Measurements from ENCODE around the gene SYS1.

SYS1 gene

DNA sequence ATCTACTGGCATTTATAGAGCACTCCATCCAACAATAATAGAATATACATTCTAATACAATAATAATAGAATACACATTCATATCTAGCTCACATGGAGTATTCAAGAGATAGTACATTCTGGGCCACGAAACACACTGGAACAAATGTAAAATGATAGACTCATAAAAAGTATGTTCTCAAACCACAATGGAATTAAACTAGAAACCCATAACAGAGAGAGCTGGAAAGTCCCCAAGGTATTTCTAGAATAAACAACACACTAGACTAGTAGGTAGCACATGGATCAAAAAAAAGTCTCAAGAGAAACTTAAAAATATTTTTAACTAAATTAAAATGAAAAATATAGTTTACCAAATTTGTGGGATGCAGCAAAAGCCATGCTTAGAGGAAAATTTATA is 24.3 kb downstream of the SYS1 start:
- DNase-seq (ENCODE audit: low spot score) = no peak

DNA sequence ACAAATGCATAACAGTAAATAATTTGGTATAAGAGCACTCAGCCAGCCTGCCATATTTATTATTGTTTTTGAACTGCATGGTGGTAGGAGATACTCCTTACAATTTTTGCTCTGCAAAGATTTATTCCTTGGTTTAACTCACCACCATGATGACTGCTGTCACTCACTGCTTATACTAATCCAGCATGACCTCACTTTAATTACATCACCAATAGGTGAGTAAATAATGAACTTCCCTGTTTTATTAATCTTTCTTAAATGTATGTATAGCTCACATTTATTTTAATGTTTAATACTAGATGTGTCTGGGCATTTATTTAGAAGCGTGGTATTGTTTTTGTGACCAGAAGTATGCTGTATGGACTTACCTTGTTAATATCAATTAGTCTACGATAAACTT is 28.0 kb downstream of the SYS1 start:
- DNase-seq (ENCODE audit: low spot score) = no peak

- DNase-seq (ENCODE audit: low spot score) = no peak
Observed at GRCh38 chr20:45391559-45391958, 28.6 kb downstream of the SYS1 start.

DNA sequence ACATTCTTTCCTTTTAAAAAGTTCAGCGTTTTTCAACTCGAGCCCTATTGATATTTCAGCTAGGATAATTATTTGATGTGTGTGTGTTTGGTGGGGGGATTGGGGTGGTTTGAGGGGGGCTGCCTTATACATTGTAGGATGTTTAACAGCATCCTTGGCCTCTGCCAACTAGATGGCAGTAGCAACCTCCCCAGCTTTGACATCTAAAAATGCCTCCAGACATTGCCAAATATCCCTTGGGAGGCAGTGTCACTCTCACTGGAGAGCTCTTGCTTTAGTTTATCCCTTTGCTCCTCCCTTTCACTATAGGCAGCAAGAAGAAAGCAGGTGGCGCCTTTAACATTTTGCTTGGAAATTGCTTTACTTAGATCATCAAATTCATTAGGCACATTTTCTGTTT is 29.8 kb downstream of the SYS1 start:
- DNase-seq (ENCODE audit: low spot score) = no peak

DNA sequence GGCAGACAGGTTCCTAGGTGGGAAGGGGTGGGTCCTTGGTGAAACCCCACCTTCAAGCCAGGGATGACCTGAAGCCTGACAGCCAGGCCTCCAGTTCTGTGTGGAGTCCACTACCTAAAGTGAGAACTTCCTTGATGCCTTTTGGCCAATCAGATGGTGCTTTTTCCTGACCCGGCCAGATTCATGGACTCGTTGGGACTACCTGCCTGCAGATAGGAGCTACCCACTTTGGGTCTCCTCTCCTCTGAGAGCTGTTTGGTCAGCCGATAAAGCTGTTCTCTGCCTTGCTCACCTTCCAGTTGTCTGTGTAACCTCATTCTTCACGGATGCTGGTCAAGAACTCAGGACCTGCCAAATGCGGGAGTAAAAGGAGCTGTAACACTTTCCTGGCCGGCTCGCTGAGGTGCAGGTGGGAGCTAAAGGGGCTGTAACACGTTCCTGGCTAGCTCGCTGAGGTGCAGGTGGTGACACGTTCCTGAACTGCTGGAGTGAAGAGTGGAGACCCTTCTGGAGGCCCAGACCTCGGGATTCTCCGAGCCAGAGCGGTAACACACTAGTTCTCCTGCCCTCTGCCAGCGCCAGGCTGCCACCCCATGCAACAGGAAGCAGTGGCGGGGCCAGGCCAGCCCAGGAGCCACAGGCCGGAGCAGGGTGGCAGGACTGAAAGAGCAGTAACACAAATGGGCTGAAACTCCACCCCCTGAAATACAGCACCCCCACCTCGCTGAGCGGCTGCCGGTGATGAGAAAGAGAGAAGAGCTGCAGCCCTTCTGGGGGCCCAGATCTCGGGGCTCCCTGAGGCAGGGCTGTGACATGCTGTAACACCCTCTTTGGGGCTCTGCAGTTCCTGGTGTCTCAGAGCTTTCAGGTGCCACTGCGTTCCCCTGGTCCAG is 31.5 kb downstream of the SYS1 start:
- no peak for DNase-seq (ENCODE audit: low spot score)

GRCh38 chr20:45395114-45395415 is 32.1 kb downstream of the SYS1 start:
- DNase-seq (ENCODE audit: low spot score) = no peak

GRCh38 chr20:45399018-45399417 is 36.1 kb downstream of the SYS1 start:
- no peak for DNase-seq (ENCODE audit: low spot score)

GRCh38 chr20:45400346-45401031 is 37.5 kb downstream of the SYS1 start:
- DNase-seq (ENCODE audit: low spot score) = no peak

DNA sequence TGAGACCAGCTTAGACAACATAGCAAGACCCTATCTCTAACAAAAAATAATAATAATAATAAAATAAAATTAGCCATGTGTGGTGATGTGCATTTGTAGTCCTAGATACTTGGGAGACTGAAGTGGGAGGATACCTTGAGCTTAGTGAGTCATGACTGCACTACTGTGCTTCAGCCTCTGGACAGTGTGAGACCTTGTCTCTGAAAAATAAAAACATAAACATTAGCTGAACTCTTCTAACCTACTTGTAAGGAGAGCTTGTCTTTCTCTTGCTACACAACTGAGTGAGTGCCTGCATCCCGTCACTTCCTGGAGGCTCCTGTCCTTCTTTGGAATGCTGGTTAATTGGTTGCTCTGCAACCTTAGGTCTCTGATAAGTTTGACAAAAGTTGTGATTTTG is 40.0 kb downstream of the SYS1 start:
- DNase-seq (ENCODE audit: low spot score) = no peak

DNA sequence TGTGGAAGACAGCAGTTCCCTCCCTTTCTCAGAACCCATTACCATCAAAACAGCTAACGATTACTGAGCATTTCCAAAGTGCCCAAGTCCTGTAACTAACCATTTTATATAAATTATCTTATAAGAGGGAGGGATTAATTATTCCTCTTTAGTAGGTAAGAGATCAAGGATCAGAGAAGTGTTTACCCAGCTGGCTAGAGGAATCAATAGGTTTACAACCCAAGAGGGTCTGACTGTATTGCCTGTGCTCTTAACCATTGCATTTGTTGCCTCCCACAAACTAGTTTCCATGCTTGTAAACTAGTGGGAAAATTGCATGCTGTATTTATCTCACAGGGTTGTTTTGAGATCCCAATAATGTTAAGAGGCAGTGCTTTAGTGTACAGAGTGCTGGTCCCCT is 41.5 kb downstream of the SYS1 start:
- no peak for DNase-seq (ENCODE audit: low spot score)

DNA sequence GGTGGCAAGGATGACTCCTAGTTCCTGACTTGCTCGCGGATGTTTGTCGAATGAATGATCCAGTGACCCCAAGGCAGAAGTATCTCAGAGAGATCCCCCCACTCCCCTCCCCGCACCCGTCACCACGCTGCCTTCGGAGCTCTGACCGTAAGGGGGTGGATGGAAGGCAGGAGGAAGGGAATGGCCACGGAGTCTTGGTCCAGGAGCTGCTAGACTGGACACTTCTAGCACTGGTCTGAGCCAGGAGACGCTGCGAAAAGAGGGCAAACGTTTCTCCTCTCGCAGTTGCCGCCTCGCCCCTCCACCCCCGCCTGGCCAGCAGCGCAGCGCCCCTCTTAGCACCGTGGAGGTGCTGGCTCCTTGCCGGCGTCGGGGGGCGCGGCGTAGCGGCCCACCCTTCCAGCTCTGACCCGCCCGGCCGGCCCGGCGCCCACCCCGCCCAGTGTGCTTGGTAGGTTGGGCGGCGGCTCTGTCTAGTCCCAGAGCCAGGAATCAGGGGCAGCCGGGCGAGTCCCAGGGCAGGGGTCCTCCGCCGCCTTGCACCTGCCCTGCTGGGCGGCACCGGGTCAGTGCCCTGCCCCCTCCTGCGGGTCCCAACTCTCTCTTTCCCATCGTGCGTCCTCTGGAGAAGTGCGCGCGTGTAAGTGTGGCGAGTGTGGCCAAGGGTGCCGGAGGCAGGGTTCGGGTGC is 42.8 kb downstream of the SYS1 start:
- no peak for DNase-seq (ENCODE audit: low spot score)

DNA sequence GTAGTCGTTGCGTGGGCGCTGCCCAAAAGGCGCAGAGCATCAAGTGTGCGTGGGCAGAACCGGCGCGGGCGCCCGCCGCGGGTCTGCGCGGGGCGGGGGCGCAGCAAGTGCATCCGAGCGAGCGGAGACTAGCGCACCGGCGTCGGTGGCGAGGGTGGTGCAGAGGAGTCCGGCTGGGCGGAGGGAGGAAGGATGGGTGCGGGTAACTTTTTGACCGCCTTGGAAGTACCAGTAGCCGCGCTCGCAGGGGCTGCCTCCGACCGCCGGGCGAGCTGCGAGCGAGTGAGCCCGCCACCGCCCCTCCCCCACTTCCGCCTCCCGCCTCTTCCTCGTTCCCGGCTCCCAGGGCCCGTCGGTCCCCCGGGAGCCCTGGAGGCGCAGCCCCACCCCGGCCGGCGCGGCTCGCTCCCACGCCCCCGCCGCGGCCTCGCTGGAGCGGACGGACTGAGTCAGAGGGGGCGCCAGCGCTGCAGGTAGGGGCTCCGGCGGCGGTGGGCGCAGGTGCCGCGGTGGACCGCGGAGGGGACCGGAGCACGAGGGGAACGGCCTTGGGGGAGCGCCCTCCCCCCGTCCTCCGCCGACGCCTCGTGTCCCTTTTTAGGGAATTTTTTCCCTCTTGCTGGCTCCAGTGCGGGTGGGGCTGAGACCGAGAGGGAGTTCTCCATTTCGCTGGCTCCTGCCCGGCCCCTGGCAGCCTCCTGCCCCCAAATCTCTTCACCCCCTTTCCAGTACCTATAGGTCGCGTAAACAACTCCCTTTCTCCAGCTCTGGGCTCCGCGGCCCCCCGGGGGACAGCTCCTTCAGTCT is 43.5 kb downstream of the SYS1 start:
- DNase-seq (ENCODE audit: low spot score) = peak; percentile 21

DNA sequence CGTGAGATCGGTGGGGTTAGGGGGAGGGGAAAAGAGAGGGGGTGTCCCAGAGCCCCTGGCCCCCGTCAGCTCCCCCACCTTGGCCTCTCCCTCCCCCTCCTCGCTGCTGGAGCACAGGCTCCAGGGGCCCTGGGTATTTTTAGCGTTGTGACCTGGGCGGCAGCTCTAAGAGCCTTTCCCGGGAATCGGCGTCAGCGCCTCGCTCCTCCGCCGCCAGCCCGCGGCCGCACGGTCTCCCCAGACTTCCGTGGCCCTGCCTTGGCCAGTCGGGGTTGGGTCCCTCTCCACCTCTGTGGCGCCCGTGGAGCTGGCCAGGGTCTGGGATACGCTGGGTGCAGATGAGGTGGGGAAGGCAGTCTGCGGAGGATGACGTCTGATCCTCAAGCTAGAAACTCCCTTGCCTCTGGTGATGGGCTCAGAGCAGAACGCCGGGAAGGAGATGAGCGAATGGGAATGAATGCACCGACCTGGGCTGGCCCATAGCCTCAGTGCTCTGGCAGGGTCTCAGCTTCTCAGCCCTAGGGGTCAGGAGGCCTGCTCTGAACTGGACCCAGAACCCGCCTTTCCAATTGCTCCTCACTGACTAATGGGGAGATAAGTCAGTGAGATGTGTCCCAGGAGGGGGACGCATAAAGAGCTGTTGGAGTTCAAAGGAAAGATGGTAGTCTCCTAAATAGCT is 44.2 kb downstream of the SYS1 start:
- DNase-seq (ENCODE audit: low spot score) = no peak

GRCh38 chr20:45407783-45408645 is 45.1 kb downstream of the SYS1 start, which contains the start of gene DBNDD2:
Gene DBNDD2, plus strand, starts transcription at chr20:45408289. Its CDS starts 179 bp downstream, at chr20:45408468.
- DNase-seq (ENCODE audit: low spot score) = no peak

GRCh38 chr20:45408646-45409213 is 45.8 kb downstream of the SYS1 start:
- no peak for DNase-seq (ENCODE audit: low spot score)

DNA sequence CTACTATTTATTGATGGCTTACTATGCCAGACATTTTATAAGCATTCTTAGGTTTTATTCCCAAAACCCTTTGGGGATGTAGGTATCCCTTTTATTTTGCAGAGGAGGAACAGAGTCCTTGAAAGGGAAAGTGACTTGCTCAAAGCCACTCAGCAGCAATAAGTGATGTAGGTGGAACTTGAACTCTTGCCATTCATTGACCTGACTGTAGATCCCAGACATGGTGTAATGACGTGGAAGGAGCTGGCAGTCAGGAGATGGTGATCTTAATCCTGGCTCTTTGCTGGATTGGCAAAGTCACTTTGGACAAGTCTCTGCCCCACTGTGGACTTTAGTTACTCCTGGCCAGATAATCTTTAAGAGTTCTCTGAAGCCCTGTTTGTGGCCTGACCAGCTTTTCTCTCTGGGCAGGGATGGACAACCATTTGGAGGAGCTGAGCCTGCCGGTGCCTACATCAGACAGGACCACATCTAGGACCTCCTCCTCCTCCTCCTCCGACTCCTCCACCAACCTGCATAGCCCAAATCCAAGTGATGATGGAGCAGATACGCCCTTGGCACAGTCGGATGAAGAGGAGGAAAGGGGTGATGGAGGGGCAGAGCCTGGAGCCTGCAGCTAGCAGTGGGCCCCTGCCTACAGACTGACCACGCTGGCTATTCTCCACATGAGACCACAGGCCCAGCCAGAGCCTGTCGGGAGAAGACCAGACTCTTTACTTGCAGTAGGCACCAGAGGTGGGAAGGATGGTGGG is 46.7 kb downstream of the SYS1 start:
- no peak for DNase-seq (ENCODE audit: low spot score)

GRCh38 chr20:45410887-45411286 is 47.9 kb downstream of the SYS1 start:
- DNase-seq (ENCODE audit: low spot score) = no peak

- DNase-seq (ENCODE audit: low spot score) = no peak
Observed at GRCh38 chr20:45412653-45413052, 49.7 kb downstream of the SYS1 start.

GRCh38 chr20:45413479-45413878 is 50.5 kb downstream of the SYS1 start:
- DNase-seq (ENCODE audit: low spot score) = no peak

All from CD4-positive, alpha-beta T cell treated with Interleukin-2 at 100 ng/mL for 4 hours (primary cell).